Body of pancreas (tissue), 4 donors: ENCODE measurements around the gene RPL9.

Experiments used
- POLR2A ChIP-seq, 3 donors: fragments of 450-650 bp; IDR thresholded peaks; one replicate each; pipeline ENCODE4 v1.6.1; 2016; ENCODE audit warnings: antibody characterized with exemption in 3 of 3, mild to moderate bottlenecking in 2 of 3
- TF ChIP-seq, protein P1 (sequence below), 7 experiments: fragments of 450-650 bp in 4 of 7; fragments of 200-600 bp in 3 of 7; sonication (generic) in 3 of 7; IDR thresholded peaks; one replicate each; pipeline ENCODE4 v1.5.1; 2016 to 2019; ENCODE audit warnings: antibody characterized with exemption in 7 of 7

DNA sequence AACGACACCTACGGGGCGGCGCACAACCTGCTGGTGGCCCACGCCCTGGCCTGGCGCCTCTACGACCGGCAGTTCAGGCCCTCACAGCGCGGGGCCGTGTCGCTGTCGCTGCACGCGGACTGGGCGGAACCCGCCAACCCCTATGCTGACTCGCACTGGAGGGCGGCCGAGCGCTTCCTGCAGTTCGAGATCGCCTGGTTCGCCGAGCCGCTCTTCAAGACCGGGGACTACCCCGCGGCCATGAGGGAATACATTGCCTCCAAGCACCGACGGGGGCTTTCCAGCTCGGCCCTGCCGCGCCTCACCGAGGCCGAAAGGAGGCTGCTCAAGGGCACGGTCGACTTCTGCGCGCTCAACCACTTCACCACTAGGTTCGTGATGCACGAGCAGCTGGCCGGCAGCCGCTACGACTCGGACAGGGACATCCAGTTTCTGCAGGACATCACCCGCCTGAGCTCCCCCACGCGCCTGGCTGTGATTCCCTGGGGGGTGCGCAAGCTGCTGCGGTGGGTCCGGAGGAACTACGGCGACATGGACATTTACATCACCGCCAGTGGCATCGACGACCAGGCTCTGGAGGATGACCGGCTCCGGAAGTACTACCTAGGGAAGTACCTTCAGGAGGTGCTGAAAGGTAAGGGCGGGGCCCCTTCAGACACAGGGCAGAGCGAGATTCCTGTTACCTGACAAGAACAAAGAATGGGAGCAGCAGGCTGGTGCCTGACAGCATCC is 11.7 kb downstream of the RPL9 start:
- TF ChIP-seq, protein P1, sequence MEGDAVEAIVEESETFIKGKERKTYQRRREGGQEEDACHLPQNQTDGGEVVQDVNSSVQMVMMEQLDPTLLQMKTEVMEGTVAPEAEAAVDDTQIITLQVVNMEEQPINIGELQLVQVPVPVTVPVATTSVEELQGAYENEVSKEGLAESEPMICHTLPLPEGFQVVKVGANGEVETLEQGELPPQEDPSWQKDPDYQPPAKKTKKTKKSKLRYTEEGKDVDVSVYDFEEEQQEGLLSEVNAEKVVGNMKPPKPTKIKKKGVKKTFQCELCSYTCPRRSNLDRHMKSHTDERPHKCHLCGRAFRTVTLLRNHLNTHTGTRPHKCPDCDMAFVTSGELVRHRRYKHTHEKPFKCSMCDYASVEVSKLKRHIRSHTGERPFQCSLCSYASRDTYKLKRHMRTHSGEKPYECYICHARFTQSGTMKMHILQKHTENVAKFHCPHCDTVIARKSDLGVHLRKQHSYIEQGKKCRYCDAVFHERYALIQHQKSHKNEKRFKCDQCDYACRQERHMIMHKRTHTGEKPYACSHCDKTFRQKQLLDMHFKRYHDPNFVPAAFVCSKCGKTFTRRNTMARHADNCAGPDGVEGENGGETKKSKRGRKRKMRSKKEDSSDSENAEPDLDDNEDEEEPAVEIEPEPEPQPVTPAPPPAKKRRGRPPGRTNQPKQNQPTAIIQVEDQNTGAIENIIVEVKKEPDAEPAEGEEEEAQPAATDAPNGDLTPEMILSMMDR (IDR thresholded peaks at IDR 0.05) = peak in 3 of 7 experiments; percentile 6 to 37 (median 21)
- TF ChIP-seq POLR2A (IDR thresholded peaks at IDR 0.05) = peak in 2 of 3 donors; percentile 23 to 28
